ENCODE measurements around the gene CACNA2D1.

DNA sequence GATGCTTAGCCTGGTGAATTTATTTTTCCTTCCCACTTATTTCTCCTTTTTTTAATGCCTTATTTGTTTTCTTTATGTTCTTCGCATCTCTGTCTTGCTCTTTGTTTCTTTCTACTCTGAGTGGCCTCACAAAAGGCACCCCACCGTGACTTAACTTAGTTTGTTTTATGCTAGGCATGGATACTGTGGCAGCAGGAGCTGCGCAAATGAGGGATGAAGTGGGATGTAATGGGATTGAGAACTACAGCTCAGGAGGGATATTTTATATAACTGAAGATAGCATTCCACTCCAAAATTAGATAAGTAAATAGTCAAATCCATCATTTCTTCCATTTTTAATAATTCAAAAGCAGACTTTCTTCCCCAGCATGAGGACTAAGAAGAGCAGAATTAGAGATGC, 1.7 kb upstream of the CACNA2D1 start:
- no peak for TF ChIP-seq EP300 (IDR thresholded peaks at IDR 0.05; ENCODE audit: borderline replicate concordance)
- TF ChIP-seq CEBPB (IDR thresholded peaks at IDR 0.05), result no peak
- TF ChIP-seq ZBTB7A (IDR thresholded peaks at IDR 0.05; ENCODE audit: low read depth), result no peak
- TF ChIP-seq NFIC (IDR thresholded peaks at IDR 0.05), result no peak

Measured in Ishikawa (cell line).